Choroid plexus epithelial cell (primary cell): ENCODE results near the gene MEGF8.

Experiments used
- DNase-seq: peaks from one replicate; pipeline ENCODE4 v3.0.0-alpha.2; 2010; ENCODE audit warnings: low read depth
- H3K4me3 ChIP-seq: 2 replicates; pipeline ENCODE4 v1.5.1; 2011; ENCODE audit warnings: low read depth, mild to moderate bottlenecking, control low read depth, low read length, moderate library complexity
- TF ChIP-seq, protein P1 (sequence below): conservative IDR thresholded peaks from 2 replicates; pipeline ENCODE4 v1.5.1; 2011; ENCODE audit warnings: low read depth, mild to moderate bottlenecking, control low read depth, inconsistent platforms, low read length, moderate library complexity

The MEGF8 gene

DNA sequence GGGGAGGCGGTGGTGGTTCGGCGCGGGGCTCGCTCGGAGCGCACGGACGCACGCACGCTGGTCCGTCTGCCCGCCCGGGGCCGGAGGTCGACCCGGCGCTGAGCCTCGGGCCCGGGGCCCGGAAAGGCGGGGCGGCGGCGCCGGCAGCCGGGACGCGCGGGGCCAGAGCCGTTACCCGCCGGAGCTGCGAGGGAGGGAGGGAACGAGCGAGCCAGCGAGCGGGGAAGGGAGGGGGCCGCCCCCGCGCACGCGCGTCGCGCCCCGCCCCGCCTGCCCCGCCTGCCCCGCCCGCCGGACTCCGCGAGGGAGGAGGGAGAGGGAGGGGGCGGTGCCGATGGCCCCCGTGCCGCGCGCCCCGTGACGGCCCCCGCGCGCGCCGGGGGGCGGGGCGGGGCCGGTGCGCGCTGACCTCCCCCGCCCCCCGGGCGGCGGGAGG lies 41.4 kb upstream of the MEGF8 start:
- DNase-seq, result peak; percentile 78
- H3K4me3 ChIP-seq, result peak overlapping the region; percentile 72
- TF ChIP-seq, protein P1, sequence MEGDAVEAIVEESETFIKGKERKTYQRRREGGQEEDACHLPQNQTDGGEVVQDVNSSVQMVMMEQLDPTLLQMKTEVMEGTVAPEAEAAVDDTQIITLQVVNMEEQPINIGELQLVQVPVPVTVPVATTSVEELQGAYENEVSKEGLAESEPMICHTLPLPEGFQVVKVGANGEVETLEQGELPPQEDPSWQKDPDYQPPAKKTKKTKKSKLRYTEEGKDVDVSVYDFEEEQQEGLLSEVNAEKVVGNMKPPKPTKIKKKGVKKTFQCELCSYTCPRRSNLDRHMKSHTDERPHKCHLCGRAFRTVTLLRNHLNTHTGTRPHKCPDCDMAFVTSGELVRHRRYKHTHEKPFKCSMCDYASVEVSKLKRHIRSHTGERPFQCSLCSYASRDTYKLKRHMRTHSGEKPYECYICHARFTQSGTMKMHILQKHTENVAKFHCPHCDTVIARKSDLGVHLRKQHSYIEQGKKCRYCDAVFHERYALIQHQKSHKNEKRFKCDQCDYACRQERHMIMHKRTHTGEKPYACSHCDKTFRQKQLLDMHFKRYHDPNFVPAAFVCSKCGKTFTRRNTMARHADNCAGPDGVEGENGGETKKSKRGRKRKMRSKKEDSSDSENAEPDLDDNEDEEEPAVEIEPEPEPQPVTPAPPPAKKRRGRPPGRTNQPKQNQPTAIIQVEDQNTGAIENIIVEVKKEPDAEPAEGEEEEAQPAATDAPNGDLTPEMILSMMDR, result no peak

DNA sequence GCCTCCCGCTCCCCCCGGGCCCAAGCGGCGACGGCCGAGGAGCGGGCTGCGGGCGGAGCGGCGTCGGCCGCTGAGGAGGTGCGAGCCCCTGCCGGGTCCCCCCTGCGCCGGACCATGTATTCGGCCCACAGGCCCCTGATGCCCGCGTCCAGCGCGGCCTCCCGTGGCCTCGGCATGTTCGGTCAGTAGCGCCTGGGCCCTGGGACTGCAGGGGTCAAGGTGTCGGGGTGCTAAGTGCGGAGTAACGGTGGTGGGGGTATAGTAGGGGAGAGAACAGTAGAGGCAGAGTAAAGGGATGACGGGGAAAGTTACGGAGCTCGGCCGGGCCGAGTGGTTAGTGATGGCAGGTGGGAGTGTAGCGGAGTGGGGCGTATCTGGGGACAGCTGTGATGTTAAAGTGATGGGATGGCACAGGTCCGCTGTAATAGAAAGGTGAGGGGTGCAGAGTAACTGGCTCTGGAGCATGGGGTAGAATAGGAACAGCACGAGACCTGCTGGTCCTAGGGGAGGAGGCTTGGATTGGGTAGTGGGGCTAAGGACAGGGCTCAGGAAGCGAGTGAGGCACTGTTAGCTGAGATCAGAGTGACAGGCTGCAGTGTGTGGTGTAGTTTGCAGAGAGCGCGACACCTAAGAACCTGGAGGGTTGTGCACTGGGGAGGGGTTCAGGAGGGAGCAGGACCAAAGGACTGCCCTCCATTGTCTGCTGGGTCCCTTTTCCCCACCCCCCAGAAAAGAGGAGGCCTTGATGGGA lies 40.7 kb upstream of the MEGF8 start:
- H3K4me3 ChIP-seq, result peak overlapping the region; percentile 72
- no peak for DNase-seq

DNA sequence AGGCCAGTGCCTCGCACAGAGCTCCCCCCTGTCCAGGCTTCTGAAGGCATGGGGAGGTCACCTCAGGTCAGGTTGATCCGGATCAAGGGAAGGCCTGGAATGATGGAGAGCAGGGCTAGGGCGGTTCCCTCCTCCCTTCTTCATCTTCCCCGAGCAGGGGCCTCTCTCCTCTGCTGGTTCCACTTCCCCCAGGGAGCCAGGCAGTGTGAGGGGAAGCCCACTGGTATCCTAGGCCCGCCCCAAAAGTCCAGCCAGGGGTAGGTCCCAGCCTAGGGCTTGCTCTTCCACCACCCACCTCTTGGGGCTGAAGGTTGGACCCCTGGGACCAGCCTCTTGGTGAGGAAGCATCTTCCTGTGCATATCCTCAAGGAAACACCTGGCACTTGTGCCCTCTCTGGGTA lies 39.9 kb upstream of the MEGF8 start:
- TF ChIP-seq, protein P1, result no peak
- DNase-seq, result no peak
- peak overlapping the region; percentile 72 for H3K4me3 ChIP-seq

More for the DNA sequence above, 40.7 kb upstream of the MEGF8 start:
- TF ChIP-seq, protein P1, result no peak

DNA sequence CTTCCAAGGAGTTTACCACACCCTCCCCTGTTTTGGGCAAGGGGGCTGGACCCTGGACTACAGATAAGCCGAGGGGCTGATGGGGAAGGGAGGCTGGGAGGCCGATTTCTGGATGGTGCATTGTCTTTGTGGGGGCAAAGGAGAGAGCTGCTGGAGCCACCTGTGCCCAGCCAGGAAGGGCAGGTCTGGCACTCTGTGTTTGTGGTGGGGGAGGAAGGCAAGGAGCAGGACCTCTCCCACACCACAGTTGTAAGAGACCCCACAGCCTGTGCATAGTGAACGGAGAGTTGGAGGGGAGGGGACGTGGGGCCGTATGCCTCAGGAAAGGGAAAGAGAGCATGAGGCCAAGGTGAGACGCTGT lies 39.5 kb upstream of the MEGF8 start:
- H3K4me3 ChIP-seq, result peak overlapping the region; percentile 29
- DNase-seq, result no peak
- TF ChIP-seq, protein P1, result no peak

DNA sequence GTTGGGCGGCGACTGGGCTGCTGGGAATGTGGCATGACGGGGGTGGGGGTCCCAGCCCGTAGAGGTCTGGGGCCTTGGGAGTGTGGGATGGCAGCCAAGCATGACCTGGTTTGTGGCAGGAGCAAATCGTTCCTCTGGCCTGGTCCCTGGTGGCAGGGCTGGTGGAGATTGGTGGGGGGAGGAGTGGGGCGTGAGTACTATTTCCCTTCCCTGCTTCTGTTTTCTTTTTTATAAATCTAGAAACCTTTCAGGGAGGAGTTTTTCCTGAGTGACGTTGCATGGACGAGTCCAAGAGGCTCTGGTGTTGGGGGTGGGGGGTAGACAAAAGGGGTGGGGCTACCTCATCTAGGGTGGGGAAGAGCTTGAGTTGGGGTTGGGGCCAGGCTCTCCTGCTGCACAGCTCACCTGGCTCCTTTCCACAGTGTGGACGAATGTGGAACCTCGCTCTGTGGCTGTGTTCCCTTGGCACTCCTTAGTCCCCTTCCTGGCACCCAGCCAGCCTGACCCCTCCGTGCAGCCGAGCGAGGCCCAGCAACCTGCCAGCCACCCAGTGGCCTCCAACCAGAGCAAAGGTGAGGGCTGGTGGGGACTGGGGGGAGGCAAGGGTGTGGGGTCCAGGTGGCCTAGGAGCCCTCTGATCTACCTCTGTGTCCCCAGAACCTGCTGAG lies 39.0 kb upstream of the MEGF8 start:
- TF ChIP-seq, protein P1, result no peak
- DNase-seq, result peak; percentile 65
- peak overlapping the region; percentile 29 for H3K4me3 ChIP-seq

DNA sequence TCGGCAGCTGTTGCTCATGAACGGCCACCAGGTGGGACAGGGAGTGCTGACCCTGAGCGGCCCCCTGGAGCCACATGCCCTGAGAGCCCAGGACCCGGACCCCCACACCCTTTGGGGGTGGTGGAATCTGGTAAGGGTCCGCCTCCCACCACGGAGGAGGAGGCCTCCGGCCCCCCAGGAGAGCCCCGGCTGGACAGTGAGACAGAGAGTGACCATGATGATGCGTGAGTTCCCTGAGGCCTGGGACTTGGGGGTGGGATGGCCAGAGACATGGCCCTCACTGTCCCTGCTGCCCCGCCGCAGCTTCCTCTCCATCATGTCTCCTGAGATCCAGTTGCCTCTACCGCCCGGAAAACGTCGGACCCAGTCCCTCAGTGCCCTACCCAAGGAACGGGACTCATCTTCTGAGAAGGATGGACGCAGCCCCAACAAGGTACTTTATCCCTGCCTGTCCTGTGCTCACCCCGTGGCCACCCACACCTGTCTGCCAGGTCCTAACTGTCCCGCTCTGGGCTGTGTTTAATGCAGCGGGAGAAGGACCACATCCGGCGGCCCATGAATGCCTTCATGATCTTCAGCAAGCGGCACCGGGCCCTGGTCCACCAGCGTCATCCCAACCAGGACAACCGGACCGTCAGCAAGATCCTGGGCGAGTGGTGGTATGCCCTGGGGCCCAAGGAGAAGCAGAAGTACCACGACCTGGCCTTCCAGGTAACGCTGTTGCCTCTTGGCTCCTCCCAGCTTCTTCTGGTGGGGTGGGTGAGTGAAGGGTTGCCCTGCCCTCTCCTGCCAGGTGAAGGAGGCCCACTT lies 38.2 kb upstream of the MEGF8 start:
- TF ChIP-seq, protein P1, result no peak
- no peak overlapping the region for H3K4me3 ChIP-seq
- no peak for DNase-seq
